IMR-90 (cell line): ENCODE data around the gene CAPN5. TPM values are rescaled to one million over a fixed set of nuclear protein-coding genes. Genes with fewer than 3 reads are reported as not detected.
A peak's percentile ranks its signal among the peaks of the same experiment; 100 is the strongest.

Source experiments
- ATAC-seq: fragments of 200-7000 bp; cut with Tn5 transposase; 2 replicates; pipeline ENCODE4 v1.9.1; 2020; ENCODE audit warnings: low read depth, mild to moderate bottlenecking, moderate library complexity
- BruUV-seq: library from RNA; stranded (reverse); fragments of 400-500 nt; replicated peaks from 2 replicates; lab custom pipeline; 2021; lab: Mats Ljungman, UMichigan
- CTCF ChIA-PET: fragments of 300-600 bp; formaldehyde crosslinking; extraction: SDS; loops from one replicate; lab custom pipeline; 2021; ENCODE audit warnings: antibody characterized with exemption; lab: Yijun Ruan, JAX
- POLR2A ChIA-PET: fragments of 300-600 bp; sonication (Branson Sonifier 250); formaldehyde crosslinking; loops from one replicate; lab custom pipeline; 2022; ENCODE audit warnings: antibody characterized with exemption; ENCODE audit not compliant: unreplicated experiment; lab: Charles Lee
- DNase-seq: peaks from one replicate; pipeline ENCODE4 v3.0.0; 2013
- H2AFZ ChIP-seq: replicated peaks from 2 replicates; pipeline ENCODE3; 2013; ENCODE audit warnings: low read length, mild to moderate bottlenecking; ENCODE audit not compliant: poor library complexity
- H2AK5ac ChIP-seq: 2 replicates; pipeline ENCODE4 v1.6.1; 2013; ENCODE audit warnings: low read depth, low read length, inconsistent platforms
- H2AK9ac ChIP-seq: replicated peaks from 2 replicates; pipeline ENCODE3; 2013; ENCODE audit warnings: mild to moderate bottlenecking, low read depth, low read length, moderate library complexity; ENCODE audit not compliant: poor library complexity
- H2BK120ac ChIP-seq: 2 replicates; pipeline ENCODE4 v1.6.1; 2013; ENCODE audit warnings: low read depth, low read length, inconsistent platforms
- H2BK15ac ChIP-seq: 3 replicates; pipeline ENCODE4 v1.6.1; 2013; ENCODE audit warnings: low read depth, low read length, inconsistent platforms
- H2BK20ac ChIP-seq: 2 replicates; pipeline ENCODE4 v1.6.1; 2013; ENCODE audit warnings: low read depth, mild to moderate bottlenecking, inconsistent platforms, low read length, moderate library complexity
- H2BK5ac ChIP-seq: 2 replicates; pipeline ENCODE4 v1.6.1; 2013; ENCODE audit warnings: mild to moderate bottlenecking, low read depth, low read length, inconsistent platforms; ENCODE audit not compliant: poor library complexity, severe bottlenecking
- H3K14ac ChIP-seq: replicated peaks from 2 replicates; pipeline ENCODE4 v1.6.1; 2013; ENCODE audit warnings: low read depth, low read length, inconsistent platforms
- H3K18ac ChIP-seq: 2 replicates; pipeline ENCODE4 v1.6.1; 2013; ENCODE audit warnings: low read depth, low read length, control low read depth
- H3K23ac ChIP-seq: 2 replicates; pipeline ENCODE4 v1.6.1; 2013; ENCODE audit warnings: low read depth, low read length, inconsistent platforms
- H3K27ac ChIP-seq: 2 replicates; pipeline ENCODE4 v1.5.1; 2013; ENCODE audit warnings: mild to moderate bottlenecking, control low read depth, low read length; ENCODE audit not compliant: insufficient read depth
- H3K27me3 ChIP-seq: 2 replicates; pipeline ENCODE4 v1.6.1; 2013; ENCODE audit warnings: low read length; ENCODE audit not compliant: control insufficient read depth, insufficient read depth
- H3K36me3 ChIP-seq: 2 replicates; pipeline ENCODE4 v1.6.1; 2013; ENCODE audit warnings: low read length, mixed read lengths; ENCODE audit not compliant: control insufficient read depth, insufficient read depth
- H3K4ac ChIP-seq: 2 replicates; pipeline ENCODE4 v1.6.1; 2013; ENCODE audit warnings: low read depth, low read length, inconsistent platforms
- H3K4me1 ChIP-seq: 2 replicates; pipeline ENCODE4 v1.6.1; 2013; ENCODE audit warnings: low read length, mixed read lengths; ENCODE audit not compliant: control insufficient read depth, insufficient read depth
- H3K4me2 ChIP-seq: 2 replicates; pipeline ENCODE4 v1.6.1; 2013; ENCODE audit warnings: low read depth, mild to moderate bottlenecking, control low read depth, low read length, moderate library complexity
- H3K4me3 ChIP-seq: 2 replicates; pipeline ENCODE4 v1.5.1; 2013; ENCODE audit warnings: low read depth, mild to moderate bottlenecking, control low read depth, low read length, moderate library complexity; ENCODE audit not compliant: insufficient read depth
- H3K56ac ChIP-seq: 2 replicates; pipeline ENCODE4 v1.6.1; 2013; ENCODE audit warnings: low read length, inconsistent platforms; ENCODE audit not compliant: insufficient read depth; ENCODE audit errors: extremely low read depth
- H3K79me1 ChIP-seq, 2 experiments: 2 replicates each; pipeline ENCODE4 v1.6.1; 2013; ENCODE audit warnings: low read length in 2 of 2, inconsistent platforms in 1 of 2, low read depth in 1 of 2
- H3K9ac ChIP-seq: 2 replicates; pipeline ENCODE4 v1.6.1; 2013; ENCODE audit warnings: low read depth, low read length, control low read depth
- H3K9me1 ChIP-seq: 2 replicates; pipeline ENCODE4 v1.6.1; 2013; ENCODE audit warnings: low read length, inconsistent platforms; ENCODE audit not compliant: insufficient read depth
- H3K9me3 ChIP-seq: 2 replicates; pipeline ENCODE4 v1.6.1; 2013; ENCODE audit warnings: low read length; ENCODE audit not compliant: control insufficient read depth, insufficient read depth
- H4K20me1 ChIP-seq: 2 replicates; pipeline ENCODE4 v1.6.1; 2013; ENCODE audit warnings: low read length, inconsistent platforms; ENCODE audit not compliant: insufficient read depth
- H4K5ac ChIP-seq: 2 replicates; pipeline ENCODE4 v1.6.1; 2013; ENCODE audit warnings: mild to moderate bottlenecking, low read depth, low read length, control low read depth
- H4K8ac ChIP-seq, 2 experiments: 2 replicates each; pipeline ENCODE4 v1.6.1; 2013; ENCODE audit warnings: low read depth in 2 of 2, low read length in 2 of 2, control low read depth in 1 of 2, inconsistent platforms in 1 of 2
- H4K91ac ChIP-seq: 2 replicates; pipeline ENCODE4 v1.6.1; 2013; ENCODE audit warnings: low read depth, low read length, inconsistent platforms; ENCODE audit not compliant: insufficient read depth
- BHLHE40 ChIP-seq: fragments of 150-350 bp; IDR thresholded peaks from 2 replicates; pipeline ENCODE4 v1.6.1; 2016; ENCODE audit warnings: mild to moderate bottlenecking, low read depth, low read length
- CEBPB ChIP-seq: IDR thresholded peaks from 2 replicates; pipeline ENCODE4 v1.6.1; 2012; ENCODE audit warnings: low read depth, low read length, improper control_type of control experiment
- CHD1 ChIP-seq: IDR thresholded peaks from 2 replicates; pipeline ENCODE4 v1.6.1; 2012; ENCODE audit warnings: low read depth, low read length, improper control_type of control experiment
- CTCF ChIP-seq: conservative IDR thresholded peaks from 2 replicates; pipeline ENCODE4 v1.5.1; 2012; ENCODE audit warnings: mild to moderate bottlenecking, low read depth, low read length, improper control_type of control experiment
- FOS ChIP-seq: fragments of 150-350 bp; IDR thresholded peaks from 2 replicates; pipeline ENCODE4 v1.6.1; 2016; ENCODE audit warnings: low read depth, low read length
- MAZ ChIP-seq: IDR thresholded peaks from 2 replicates; pipeline ENCODE4 v1.6.1; 2012; ENCODE audit warnings: low read depth, mild to moderate bottlenecking, low read length, improper control_type of control experiment, moderate library complexity, borderline replicate concordance
- MXI1 ChIP-seq: IDR thresholded peaks from 2 replicates; pipeline ENCODE4 v1.6.1; 2012; ENCODE audit warnings: low read depth, mild to moderate bottlenecking, low read length, moderate library complexity, borderline replicate concordance
- NFE2L2 ChIP-seq: fragments of 150-350 bp; IDR thresholded peaks from 2 replicates; pipeline ENCODE4 v1.6.1; 2016; ENCODE audit warnings: low read depth, mild to moderate bottlenecking, low read length
- POLR2A ChIP-seq: IDR thresholded peaks from 2 replicates; pipeline ENCODE4 v1.6.1; 2012; ENCODE audit warnings: mild to moderate bottlenecking, low read depth, low read length
- RAD21 ChIP-seq: IDR thresholded peaks from 2 replicates; pipeline ENCODE4 v1.6.1; 2012; ENCODE audit warnings: low read length, improper control_type of control experiment
- RCOR1 ChIP-seq: IDR thresholded peaks from 2 replicates; pipeline ENCODE4 v1.6.1; 2012; ENCODE audit warnings: mild to moderate bottlenecking, low read length, improper control_type of control experiment; ENCODE audit not compliant: insufficient replicate concordance
- RFX5 ChIP-seq: IDR thresholded peaks from 2 replicates; pipeline ENCODE4 v1.8.0; 2012; ENCODE audit warnings: low read depth, mild to moderate bottlenecking, low read length, moderate library complexity
- SMC3 ChIP-seq: fragments of 150-350 bp; IDR thresholded peaks from 2 replicates; pipeline ENCODE4 v1.6.1; 2016; ENCODE audit warnings: low read depth, mild to moderate bottlenecking, antibody characterized with exemption, low read length, moderate library complexity
- USF2 ChIP-seq: fragments of 150-350 bp; IDR thresholded peaks from 2 replicates; pipeline ENCODE4 v1.6.1; 2017; ENCODE audit warnings: mild to moderate bottlenecking, antibody characterized with exemption, low read length, low read depth
- WGBS, 2 experiments: methylation state at CpG; one replicate each; pipeline versions ENCODE4 v1.1.5 to v1.1.7; 2013; ENCODE audit warnings: missing lambda C conversion rate in 2 of 2; ENCODE audit not compliant: insufficient read length in 1 of 2; ENCODE audit errors: extremely low coverage in 2 of 2; 5-methylcytosine and 5-hydroxymethylcytosine counted together
- dilution Hi-C: fragments of 300-500 bp; cut with HindIII; formaldehyde crosslinking; loops from one replicate; pipeline ENCODE4 v1.14.3; 2018; ENCODE audit warnings: low sequenced_read_pairs; ENCODE audit not compliant: unreplicated experiment
- in situ Hi-C: fragments of 300-500 bp; cut with MboI; formaldehyde crosslinking; loops from 3 replicates; pipeline ENCODE4 v1.14.3; 2019; ENCODE audit warnings: low sequenced_read_pairs, inconsistent platforms, mixed read lengths
- intact Hi-C: fragments of 100-400 bp; cut with micrococcal nuclease; formaldehyde crosslinking; loops from 2 replicates; pipeline ENCODE4 v1.10.0; 2022
- polyA plus RNA-seq, 3 experiments: library from polyadenylated mRNA; depleted of rRNA; stranded (reverse); fragments of >200 nt; gene quantifications; 2 replicates each; pipeline ENCODE4 v1.2.3, GENCODE V29; 2012; ENCODE audit warnings: low replicate concordance in 1 of 3
- total RNA-seq: library from RNA; depleted of rRNA; stranded (reverse); fragments of >200 nt; gene quantifications from 2 replicates; pipeline ENCODE4 v1.2.3, GENCODE V29; 2012
- TF ChIP-seq, protein P1 (sequence below): fragments of 150-350 bp; IDR thresholded peaks from 2 replicates; pipeline ENCODE4 v1.6.1; 2016; ENCODE audit warnings: low read depth, mild to moderate bottlenecking, low read length, moderate library complexity, borderline replicate concordance

CAPN5 gene
- total and polyA plus RNA-seq, 2 of the 4 experiments (the other 2 are of a cell fraction), result 8.1 to 24.0 TPM

GRCh38 chr11:77153276-77154185 is 86.8 kb downstream of the CAPN5 start:
- Histone ChIP-seq H2BK15ac (no peak overlapping the region), H3K79me1 (no peaks in the 10 kb centered on the region), H2AK9ac (no peak overlapping the region), H3K4me1 (no peaks in the 10 kb centered on the region), H3K23ac (no peak overlapping the region), H3K56ac (no peak overlapping the region), H4K5ac (no peak overlapping the region), H2AFZ (peak overlapping the region; percentile 21), H3K4me2 (no peak overlapping the region), H2BK20ac (no peak overlapping the region), H2AK5ac (no peak overlapping the region), H3K9me3 (no peaks in the 10 kb centered on the region), H2BK5ac (no peak overlapping the region), H3K4me3 (no peak overlapping the region), H3K9ac (no peak overlapping the region), H3K27me3 (peaks cover 58% of the 10 kb centered on the region), H4K20me1 (no peaks in the 10 kb centered on the region), H4K91ac (no peak overlapping the region), H3K9me1 (no peaks in the 10 kb centered on the region), H2BK120ac (no peak overlapping the region), H3K18ac (no peak overlapping the region), H4K8ac (no peak overlapping the region), H3K4ac (no peak overlapping the region), H3K14ac (no peak overlapping the region), H3K36me3 (no peaks in the 10 kb centered on the region), H3K27ac (no peak overlapping the region)
- CTCF ChIA-PET, result no interaction called here
- no peak for DNase-seq
- BruUV-seq, result no TSS peak
- ATAC-seq, result no peak
- intact Hi-C loops, result no loop called here
- dilution Hi-C loops, result no loop called here
- 61% methylated on average over 9 of the region's 20 CpGs; no CpG with 5 or more reads in 1 of the 2 experiments for WGBS, 2 experiments
- POLR2A ChIA-PET, result interaction anchor here (0.6 kb wide), 1 partner anchor 31 kb away, joined by 3 read pairs; no protein-coding TSS in a partner anchor
- in situ Hi-C loops, result no loop called here
- TF ChIP-seq NFE2L2 (no peak), CEBPB (no peak), MAZ (no peak), CTCF (no peak), BHLHE40 (no peak), CHD1 (no peak), RFX5 (no peak), USF2 (no peak), RAD21 (no peak), POLR2A (no peak), FOS (no peak), RCOR1 (no peak), MXI1 (no peak), SMC3 (no peak)
- TF ChIP-seq, protein P1, sequence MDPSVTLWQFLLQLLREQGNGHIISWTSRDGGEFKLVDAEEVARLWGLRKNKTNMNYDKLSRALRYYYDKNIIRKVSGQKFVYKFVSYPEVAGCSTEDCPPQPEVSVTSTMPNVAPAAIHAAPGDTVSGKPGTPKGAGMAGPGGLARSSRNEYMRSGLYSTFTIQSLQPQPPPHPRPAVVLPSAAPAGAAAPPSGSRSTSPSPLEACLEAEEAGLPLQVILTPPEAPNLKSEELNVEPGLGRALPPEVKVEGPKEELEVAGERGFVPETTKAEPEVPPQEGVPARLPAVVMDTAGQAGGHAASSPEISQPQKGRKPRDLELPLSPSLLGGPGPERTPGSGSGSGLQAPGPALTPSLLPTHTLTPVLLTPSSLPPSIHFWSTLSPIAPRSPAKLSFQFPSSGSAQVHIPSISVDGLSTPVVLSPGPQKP, result no peak
